Tibial nerve (tissue), 4 donors: ENCODE data around the gene CD7. TPM values are rescaled to one million over a fixed set of nuclear protein-coding genes. Genes with fewer than 3 reads are reported as not detected.

Experiments used
- DNase-seq, 2 donors: peaks; one replicate each; pipeline ENCODE4 v3.0.0-alpha.2; 2019; ENCODE audit warnings: low spot score in 2 of 2
- H3K27ac ChIP-seq, 4 donors: fragments of 200-600 bp; sonication (generic) in 3 of 4; one replicate each; pipeline ENCODE4 v1.5.1; 2017 to 2019; ENCODE audit warnings: mild to moderate bottlenecking in 1 of 4
- H3K27me3 ChIP-seq, 2 donors: fragments of 200-600 bp; sonication (generic) in 1 of 2; one replicate each; pipeline versions ENCODE4 v1.5.1 to v1.6.0; 2017 to 2019
- H3K36me3 ChIP-seq, 3 donors: fragments of 200-600 bp; sonication (generic); one replicate each; pipeline ENCODE4 v1.5.1; 2018 to 2019
- H3K4me1 ChIP-seq, 4 donors: fragments of 200-600 bp; sonication (generic) in 3 of 4; one replicate each; pipeline ENCODE4 v1.5.1; 2017 to 2019
- H3K4me3 ChIP-seq, 4 donors: fragments of 200-600 bp; sonication (generic) in 3 of 4; one replicate each; pipeline ENCODE4 v1.5.1; 2017 to 2019; ENCODE audit warnings: mild to moderate bottlenecking in 1 of 4, moderate library complexity in 1 of 4
- H3K9me3 ChIP-seq, 4 donors: fragments of 200-600 bp; sonication (generic) in 3 of 4; one replicate each; pipeline ENCODE4 v1.5.1; 2017 to 2019
- CTCF ChIP-seq, 5 experiments: fragments of 200-600 bp in 3 of 5; fragments of 450-650 bp in 2 of 5; sonication (generic) in 3 of 5; IDR thresholded peaks; one replicate each; pipeline ENCODE4 v1.5.1; 2016 to 2019; ENCODE audit warnings: antibody characterized with exemption in 5 of 5, mild to moderate bottlenecking in 3 of 5, moderate library complexity in 2 of 5
- EP300 ChIP-seq, 2 donors: sonication (generic); formaldehyde crosslinking; IDR thresholded peaks; one replicate each; pipeline ENCODE4 v1.6.1; 2017; ENCODE audit warnings: antibody characterized with exemption in 2 of 2, mild to moderate bottlenecking in 1 of 2
- POLR2A ChIP-seq, 2 donors: fragments of 450-650 bp; IDR thresholded peaks; one replicate each; pipeline ENCODE4 v1.6.1; 2017; ENCODE audit warnings: antibody characterized with exemption in 2 of 2, mild to moderate bottlenecking in 2 of 2, moderate library complexity in 2 of 2
- WGBS, 2 donors: methylation state at CpG; one replicate each; pipeline ENCODE4 v1.1.5; 2018; 5-methylcytosine and 5-hydroxymethylcytosine counted together
- total RNA-seq, 4 donors: library from RNA; depleted of rRNA; stranded (reverse); fragments of >200 nt; gene quantifications; one replicate each; pipeline ENCODE4 v1.1.0, GENCODE V29; 2016

CD7 gene
- total RNA-seq, 4 donors from 2014 or later: 0.63 to 0.90 TPM; not detected in 2

- peak overlapping the region; percentile 94 to 100 (median 99) for H3K27ac ChIP-seq
- peaks cover 0 to 32% (median 10%) of the 10 kb centered on the region in 3 donors for H3K36me3 ChIP-seq
- 1 to 4% methylated on average over 9 to 28 of the region's 57 CpGs for WGBS, 2 donors
- peak in 1 of 2 donors; percentile 41 for DNase-seq
- H3K9me3 ChIP-seq: no peaks in the 10 kb centered on the region
- H3K4me1 ChIP-seq: peaks cover 0 to 65% (median 49%) of the 10 kb centered on the region in 4 donors
- peak overlapping the region; percentile 80 to 98 (median 88) for H3K4me3 ChIP-seq
- TF ChIP-seq CTCF (IDR thresholded peaks at IDR 0.05) (no peak), EP300 (IDR thresholded peaks at IDR 0.05) (no peak), POLR2A (IDR thresholded peaks at IDR 0.05) (no peak)
- no peaks in the 10 kb centered on the region for H3K27me3 ChIP-seq
Observed at GRCh38 chr17:82272495-82273326, 44.7 kb downstream of the CD7 start.

- Histone ChIP-seq H3K36me3 (peaks cover 0 to 26% (median 10%) of the 10 kb centered on the region in 3 donors), H3K9me3 (no peaks in the 10 kb centered on the region), H3K27ac (peak overlapping the region in 1 of 4 donors; percentile 94), H3K27me3 (no peaks in the 10 kb centered on the region), H3K4me3 (no peak overlapping the region), H3K4me1 (peaks cover 0 to 78% (median 61%) of the 10 kb centered on the region in 4 donors)
- TF ChIP-seq EP300 (IDR thresholded peaks at IDR 0.05) (no peak), POLR2A (IDR thresholded peaks at IDR 0.05) (no peak), CTCF (IDR thresholded peaks at IDR 0.05) (no peak)
- 80 to 86% methylated on average over 6 of the region's 6 CpGs for WGBS, 2 donors
- no peak for DNase-seq
Observed at GRCh38 chr17:82271401-82271800, 46.0 kb downstream of the CD7 start.

GRCh38 chr17:82270651-82271050 is 46.8 kb downstream of the CD7 start:
- peaks cover 0 to 25% (median 13%) of the 10 kb centered on the region in 3 donors for H3K36me3 ChIP-seq
- DNase-seq: no peak
- TF ChIP-seq POLR2A (IDR thresholded peaks at IDR 0.05) (no peak), EP300 (IDR thresholded peaks at IDR 0.05) (no peak), CTCF (IDR thresholded peaks at IDR 0.05) (no peak)
- H3K9me3 ChIP-seq: no peaks in the 10 kb centered on the region
- no peaks in the 10 kb centered on the region for H3K27me3 ChIP-seq
- H3K4me3 ChIP-seq: no peak overlapping the region
- peak overlapping the region in 1 of 4 donors; percentile 94 for H3K27ac ChIP-seq
- peaks cover 0 to 86% (median 66%) of the 10 kb centered on the region in 4 donors for H3K4me1 ChIP-seq
- WGBS, 2 donors: 67 to 80% methylated on average over 12 of the region's 12 CpGs

GRCh38 chr17:82269882-82270500 is 47.4 kb downstream of the CD7 start:
- no peak for TF ChIP-seq EP300 (IDR thresholded peaks at IDR 0.05)
- TF ChIP-seq CTCF (IDR thresholded peaks at IDR 0.05): no peak
- TF ChIP-seq POLR2A (IDR thresholded peaks at IDR 0.05): no peak
- DNase-seq: no peak
- no peaks in the 10 kb centered on the region for H3K27me3 ChIP-seq
- H3K27ac ChIP-seq: peak overlapping the region in 2 of 4 donors; percentile 81 to 94
- WGBS, 2 donors: 78% methylated on average over 13 of the region's 13 CpGs
- H3K4me3 ChIP-seq: no peak overlapping the region
- H3K4me1 ChIP-seq: peaks cover 0 to 86% (median 66%) of the 10 kb centered on the region in 4 donors
- no peaks in the 10 kb centered on the region for H3K9me3 ChIP-seq
- H3K36me3 ChIP-seq: peaks cover 0 to 29% (median 20%) of the 10 kb centered on the region in 3 donors
